WTC11 (cell line): ENCODE results near the gene HDDC3. TPM values are rescaled to one million over a fixed set of nuclear protein-coding genes. Genes with fewer than 3 reads are reported as not detected.

Experiments used
- ATAC-seq: fragments of 200-7000 bp; cut with Tn5 transposase; 2 replicates; pipeline ENCODE4 v1.10.0; 2021; ENCODE audit warnings: mild to moderate bottlenecking, moderate library complexity
- CTCF ChIA-PET: fragments of 300-600 bp; sonication (Branson Sonifier 250); formaldehyde crosslinking; loops from one replicate; lab custom pipeline; 2021; ENCODE audit warnings: antibody characterized with exemption; lab: Charles Lee
- POLR2A ChIA-PET: fragments of 350-600 bp; sonication (Branson Sonifier 250); formaldehyde crosslinking; loops from one replicate; lab custom pipeline; 2021; ENCODE audit warnings: antibody characterized with exemption; lab: Charles Lee
- DNase-seq: peaks from one replicate; pipeline ENCODE4 v3.0.0; 2021; ENCODE audit warnings: low spot score
- H3K27ac Mint-ChIP-seq: 2 replicates; pipeline ENCODE4 v1.8.0; 2021; ENCODE audit warnings: mixed read lengths
- H3K27me3 Mint-ChIP-seq: 2 replicates; pipeline ENCODE4 v1.8.0; 2021; ENCODE audit warnings: low read depth, mild to moderate bottlenecking, moderate library complexity, mixed read lengths
- H3K36me3 Mint-ChIP-seq: 2 replicates; pipeline ENCODE4 v1.8.0; 2021; ENCODE audit warnings: mixed read lengths
- H3K4me1 Mint-ChIP-seq: 2 replicates; pipeline ENCODE4 v1.8.0; 2022; ENCODE audit warnings: mixed read lengths
- H3K4me3 Mint-ChIP-seq: 2 replicates; pipeline ENCODE4 v1.8.0; 2021; ENCODE audit warnings: mild to moderate bottlenecking, moderate library complexity, mixed read lengths
- H3K9me3 Mint-ChIP-seq: 2 replicates; pipeline ENCODE4 v1.8.0; 2021; ENCODE audit warnings: mixed read lengths
- E2F5 ChIP-seq: sonication (generic); formaldehyde crosslinking; IDR thresholded peaks from 2 replicates; pipeline ENCODE4 v1.8.1; 2022; ENCODE audit warnings: mild to moderate bottlenecking, moderate library complexity, missing genetic modification reagents
- GRHL2 ChIP-seq: fragments of 250-450 bp; sonication (Bioruptor Pico); IDR thresholded peaks from 2 replicates; pipeline ENCODE4 v1.8.0; 2022; ENCODE audit warnings: mild to moderate bottlenecking, moderate library complexity; ENCODE audit not compliant: insufficient replicate concordance, severe bottlenecking
- IRF2 ChIP-seq: sonication (generic); formaldehyde crosslinking; IDR thresholded peaks from 2 replicates; pipeline ENCODE4 v1.8.0; 2022; ENCODE audit warnings: low read depth, missing genetic modification reagents, borderline replicate concordance
- MXD4 ChIP-seq: fragments of 250-450 bp; sonication (Bioruptor Pico); IDR thresholded peaks from 2 replicates; pipeline ENCODE4 v1.8.0; 2021; ENCODE audit warnings: mild to moderate bottlenecking, moderate library complexity, borderline replicate concordance
- NFATC4 ChIP-seq: fragments of 250-450 bp; sonication (Bioruptor Pico); IDR thresholded peaks from 2 replicates; pipeline ENCODE4 v1.9.0; 2021; ENCODE audit warnings: mild to moderate bottlenecking
- NFE2L1 ChIP-seq: sonication (generic); formaldehyde crosslinking; IDR thresholded peaks from 2 replicates; pipeline ENCODE4 v1.8.1; 2023; ENCODE audit warnings: missing genetic modification reagents
- NFYB ChIP-seq: sonication (generic); formaldehyde crosslinking; conservative IDR thresholded peaks from 2 replicates; pipeline ENCODE4 v1.8.0; 2022; ENCODE audit warnings: low read depth, missing genetic modification reagents
- NR1H2 ChIP-seq: sonication (generic); formaldehyde crosslinking; IDR thresholded peaks from 2 replicates; pipeline ENCODE4 v1.9.0; 2021; ENCODE audit warnings: mild to moderate bottlenecking, moderate library complexity, missing genetic modification reagents
- NR2C2 ChIP-seq: sonication (generic); formaldehyde crosslinking; IDR thresholded peaks from 2 replicates; pipeline ENCODE4 v1.8.0; 2022; ENCODE audit warnings: mild to moderate bottlenecking, missing genetic modification reagents
- PRDM15 ChIP-seq: sonication (generic); formaldehyde crosslinking; IDR thresholded peaks from 2 replicates; pipeline ENCODE4 v1.8.0; 2022; ENCODE audit warnings: missing genetic modification reagents
- RELA ChIP-seq: sonication (generic); formaldehyde crosslinking; IDR thresholded peaks from 2 replicates; pipeline ENCODE4 v1.8.1; 2022; ENCODE audit warnings: missing genetic modification reagents, mild to moderate bottlenecking, borderline replicate concordance
- TCF7 ChIP-seq: sonication (generic); formaldehyde crosslinking; IDR thresholded peaks from 2 replicates; pipeline ENCODE4 v1.8.0; 2022; ENCODE audit warnings: mild to moderate bottlenecking, low read depth, missing genetic modification reagents, moderate library complexity
- TEAD1 ChIP-seq: sonication (generic); formaldehyde crosslinking; IDR thresholded peaks from 2 replicates; pipeline ENCODE4 v1.8.0; 2022; ENCODE audit warnings: mild to moderate bottlenecking, missing genetic modification reagents
- ZBTB21 ChIP-seq: sonication (generic); formaldehyde crosslinking; IDR thresholded peaks from 2 replicates; pipeline ENCODE4 v1.8.1; 2023; ENCODE audit warnings: mild to moderate bottlenecking, missing genetic modification reagents, borderline replicate concordance
- ZNF532 ChIP-seq: fragments of 250-450 bp; sonication (Bioruptor Pico); IDR thresholded peaks from 2 replicates; pipeline ENCODE4 v1.9.0; 2021; ENCODE audit warnings: mild to moderate bottlenecking, borderline replicate concordance
- ZSCAN18 ChIP-seq: fragments of 250-450 bp; sonication (Bioruptor Pico); IDR thresholded peaks from 2 replicates; pipeline ENCODE4 v2.1.2; 2022; ENCODE audit warnings: mild to moderate bottlenecking, moderate library complexity
- total RNA-seq: library from RNA; stranded (reverse); gene quantifications from 3 replicates; pipeline ENCODE4 v1.2.3, GENCODE V29; 2021
- TF ChIP-seq, protein P1 (sequence below): sonication (generic); formaldehyde crosslinking; IDR thresholded peaks from 2 replicates; pipeline ENCODE4 v1.8.0; 2023; ENCODE audit warnings: missing genetic modification reagents

Gene HDDC3
- total RNA-seq, 1 experiment from 2014 or later, result 16.4 TPM

GRCh38 chr15:90913398-90913944 is 18.9 kb downstream of the HDDC3 start (continued):
- TF ChIP-seq GRHL2 (CRISPR knock-in tag) (no peak), RELA (no peak), NR1H2 (CRISPR knock-in tag) (no peak), NFYB (CRISPR knock-in tag) (no peak)

GRCh38 chr15:90912770-90913075 is 19.6 kb downstream of the HDDC3 start:
- ChIA-PET POLR2A (no interaction called here), CTCF (interaction anchor here (3.8 kb wide), 1 partner anchor 19 kb away, joined by 24 read pairs; the partner anchor contains the start of gene HDDC3)
- Mint-ChIP-seq H3K9me3 (no peaks in the 10 kb centered on the region), H3K27ac (no peak overlapping the region), H3K36me3 (no peaks in the 10 kb centered on the region), H3K4me3 (no peak overlapping the region), H3K4me1 (no peaks in the 10 kb centered on the region), H3K27me3 (no peaks in the 10 kb centered on the region)
- DNase-seq, result no peak
- ATAC-seq, result no peak
- no peak for TF ChIP-seq PRDM15
- no peak for TF ChIP-seq ZBTB21 (CRISPR knock-in tag)
- TF ChIP-seq ZSCAN18 (CRISPR knock-in tag), result no peak
- TF ChIP-seq E2F5, result no peak
- TF ChIP-seq MXD4 (CRISPR knock-in tag), result no peak
- TF ChIP-seq NR2C2 (CRISPR knock-in tag), result no peak
- no peak for TF ChIP-seq TCF7

GRCh38 chr15:90911906-90912769 is 20.2 kb downstream of the HDDC3 start:
- TF ChIP-seq NR2C2 (CRISPR knock-in tag) (no peak), ZNF532 (CRISPR knock-in tag) (no peak), NR1H2 (CRISPR knock-in tag) (no peak), GRHL2 (CRISPR knock-in tag) (no peak), NFE2L1 (no peak), TEAD1 (CRISPR knock-in tag) (no peak), IRF2 (CRISPR knock-in tag) (no peak), NFATC4 (no peak)
- TF ChIP-seq, protein P1, sequence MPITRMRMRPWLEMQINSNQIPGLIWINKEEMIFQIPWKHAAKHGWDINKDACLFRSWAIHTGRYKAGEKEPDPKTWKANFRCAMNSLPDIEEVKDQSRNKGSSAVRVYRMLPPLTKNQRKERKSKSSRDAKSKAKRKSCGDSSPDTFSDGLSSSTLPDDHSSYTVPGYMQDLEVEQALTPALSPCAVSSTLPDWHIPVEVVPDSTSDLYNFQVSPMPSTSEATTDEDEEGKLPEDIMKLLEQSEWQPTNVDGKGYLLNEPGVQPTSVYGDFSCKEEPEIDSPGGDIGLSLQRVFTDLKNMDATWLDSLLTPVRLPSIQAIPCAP (CRISPR knock-in tag), result no peak
- ChIA-PET CTCF (interaction anchor here (1.7 kb wide), 1 partner anchor 20 kb away, joined by 7 read pairs; the partner anchor contains the start of gene HDDC3), POLR2A (no interaction called here)
- no peak for ATAC-seq
- Mint-ChIP-seq H3K27ac (no peak overlapping the region), H3K4me1 (no peaks in the 10 kb centered on the region), H3K4me3 (no peak overlapping the region), H3K36me3 (no peaks in the 10 kb centered on the region), H3K9me3 (no peaks in the 10 kb centered on the region), H3K27me3 (no peaks in the 10 kb centered on the region)
- DNase-seq, result no peak
